MM.1S (cell line): ENCODE data around the gene FAM193A.

ENCODE experiments used
- CTCF ChIP-seq: fragments of 300-600 bp; sonication (generic); IDR thresholded peaks from 2 replicates; pipeline ENCODE4 v1.5.1; 2016; ENCODE audit warnings: antibody characterized with exemption, low read length, mixed read lengths
- EZH2phosphoT487 ChIP-seq: fragments of 300-600 bp; sonication (generic); IDR thresholded peaks from 2 replicates; pipeline ENCODE4 v1.6.1; 2018; ENCODE audit warnings: antibody characterized with exemption, low read length

GRCh38 chr4:2731907-2732317 is 195.5 kb downstream of the FAM193A start:
- TF ChIP-seq CTCF (no peak), EZH2phosphoT487 (no peak)
